Measurements from ENCODE around the gene CETN3.

CETN3 gene

DNA sequence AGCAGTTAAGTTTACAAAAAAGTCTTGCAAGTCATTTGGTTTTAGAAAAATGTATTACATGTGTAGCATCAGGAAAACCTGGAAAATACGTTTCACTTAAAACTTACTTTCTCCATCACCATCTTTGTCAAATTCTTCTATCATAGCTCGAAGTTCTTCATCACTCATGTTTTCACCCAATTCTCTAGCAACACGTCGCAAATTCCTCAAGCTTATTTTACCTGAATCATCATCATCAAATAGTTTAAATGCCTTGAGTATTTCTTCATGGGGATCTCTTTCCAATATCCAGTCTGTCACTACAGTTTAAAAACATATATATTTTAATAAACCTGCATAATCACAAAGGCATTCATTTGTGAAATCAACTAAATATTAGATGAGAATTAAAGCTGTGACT lies 10.3 kb downstream of the CETN3 start:
- TF ChIP-seq CTCF (IDR thresholded peaks at IDR 0.05; ENCODE audit: insufficient read depth, missing control alignments) = no peak
- no peak for DNase-seq (ENCODE audit: insufficient read length, low spot score)
- peak; percentile 32 for FAIRE-seq

DNA sequence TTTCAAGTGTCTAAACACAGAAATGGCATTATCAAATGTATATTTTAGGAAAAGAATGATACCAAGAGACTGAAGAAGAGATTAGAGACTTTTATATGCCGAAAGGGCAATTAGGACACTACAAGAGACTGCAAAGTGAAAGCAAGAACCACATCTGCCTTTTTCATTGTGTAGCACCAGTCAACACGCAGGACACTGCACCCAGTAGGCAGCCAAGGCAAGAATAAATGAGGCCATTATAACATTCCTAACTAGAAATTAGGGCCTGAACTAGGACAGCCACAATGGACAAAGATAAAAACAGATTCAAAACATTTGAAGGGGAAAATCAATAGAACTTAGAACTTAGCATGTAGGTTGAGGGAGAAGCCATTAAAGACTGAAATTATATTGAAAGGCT lies 10.8 kb downstream of the CETN3 start:
- no peak for TF ChIP-seq CTCF (IDR thresholded peaks at IDR 0.05; ENCODE audit: insufficient read depth, missing control alignments)
- FAIRE-seq = no peak
- DNase-seq (ENCODE audit: insufficient read length, low spot score) = no peak

GRCh38 chr5:90395005-90395404 lies 14.6 kb downstream of the CETN3 start:
- FAIRE-seq = peak; percentile 44
- TF ChIP-seq CTCF (IDR thresholded peaks at IDR 0.05; ENCODE audit: insufficient read depth, missing control alignments) = no peak
- DNase-seq (ENCODE audit: insufficient read length, low spot score) = no peak

DNA sequence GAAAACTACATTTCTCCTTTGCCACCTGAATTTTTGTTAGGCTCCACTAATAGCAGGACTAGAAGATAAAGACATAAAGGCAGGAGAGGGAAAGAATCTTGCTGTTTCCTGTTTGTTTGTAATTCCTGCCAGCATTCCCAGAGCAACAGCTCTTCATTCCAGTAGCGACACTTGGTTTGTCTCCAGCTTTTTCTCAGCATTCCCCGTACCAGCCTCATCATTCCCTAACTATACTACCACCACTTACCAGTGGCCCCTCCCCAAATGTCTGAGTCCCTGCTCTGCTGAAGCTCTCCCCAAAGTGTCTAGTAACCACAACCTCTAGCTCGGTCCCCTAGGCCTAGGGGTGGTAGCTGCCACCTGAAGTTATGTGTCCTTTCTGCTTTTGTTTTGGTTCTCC lies 18.6 kb downstream of the CETN3 start:
- DNase-seq (ENCODE audit: insufficient read length, low spot score) (no peak), FAIRE-seq (no peak)
- no peak for TF ChIP-seq CTCF (IDR thresholded peaks at IDR 0.05; ENCODE audit: insufficient read depth, missing control alignments)

DNA sequence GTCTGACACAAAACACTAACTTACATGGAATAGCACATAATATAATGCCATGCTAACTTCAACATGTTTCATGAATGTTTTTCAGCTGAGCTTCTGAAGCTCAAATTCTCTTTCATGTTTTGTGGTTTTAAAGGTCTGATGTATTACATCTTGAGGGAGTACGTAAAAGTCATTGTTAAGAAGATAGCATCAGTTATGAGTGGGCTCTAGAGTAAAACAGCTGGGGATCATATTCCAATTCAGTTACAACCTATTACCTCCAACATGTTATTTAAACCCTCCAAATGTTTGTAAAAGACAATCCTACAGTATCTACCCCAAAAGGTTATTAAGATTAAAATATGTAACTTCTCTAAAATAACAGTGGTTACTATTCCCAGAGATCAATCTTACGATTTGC lies 19.2 kb downstream of the CETN3 start:
- FAIRE-seq (no peak), DNase-seq (ENCODE audit: insufficient read length, low spot score) (no peak)
- TF ChIP-seq CTCF (IDR thresholded peaks at IDR 0.05; ENCODE audit: insufficient read depth, missing control alignments) = no peak

DNA sequence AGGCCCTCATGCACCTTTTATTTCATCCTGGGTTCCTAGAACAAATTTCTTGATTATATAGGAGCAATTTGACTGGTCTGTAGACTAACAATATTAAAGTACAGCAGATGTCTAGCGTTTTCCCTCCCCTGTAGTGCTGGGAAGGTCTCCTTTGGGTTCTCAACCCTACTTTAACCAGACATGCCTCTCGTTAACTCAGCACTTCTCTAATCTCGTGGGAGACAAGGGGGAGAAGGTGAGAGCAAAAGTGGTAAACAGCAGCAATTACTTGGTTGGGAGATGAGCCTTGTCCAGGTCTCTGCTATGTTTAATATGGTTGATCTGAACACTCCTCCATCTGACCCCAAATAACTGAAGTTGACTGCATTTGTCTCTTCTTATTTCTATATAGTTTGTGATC lies 22.0 kb downstream of the CETN3 start:
- TF ChIP-seq CTCF (IDR thresholded peaks at IDR 0.05; ENCODE audit: insufficient read depth, missing control alignments) = no peak
- no peak for FAIRE-seq

GRCh38 chr5:90386099-90386710 lies 23.4 kb downstream of the CETN3 start:
- peak; percentile 38 for FAIRE-seq

More for the DNA sequence above, 22.0 kb downstream of the CETN3 start:
- no peak for DNase-seq (ENCODE audit: insufficient read length, low spot score)

More at GRCh38 chr5:90386099-90386710, 23.4 kb downstream of the CETN3 start:
- peak; percentile 63 for TF ChIP-seq CTCF (IDR thresholded peaks at IDR 0.05; ENCODE audit: insufficient read depth, missing control alignments)
- no peak for DNase-seq (ENCODE audit: insufficient read length, low spot score)
